ENCODE results near the gene CSNK2A3. TPM values are rescaled to one million over a fixed set of nuclear protein-coding genes. Genes with fewer than 3 reads are reported as not detected.

The CSNK2A3 gene
- total RNA-seq, 1 experiment from 2014 or later = 2.0 TPM

DNA sequence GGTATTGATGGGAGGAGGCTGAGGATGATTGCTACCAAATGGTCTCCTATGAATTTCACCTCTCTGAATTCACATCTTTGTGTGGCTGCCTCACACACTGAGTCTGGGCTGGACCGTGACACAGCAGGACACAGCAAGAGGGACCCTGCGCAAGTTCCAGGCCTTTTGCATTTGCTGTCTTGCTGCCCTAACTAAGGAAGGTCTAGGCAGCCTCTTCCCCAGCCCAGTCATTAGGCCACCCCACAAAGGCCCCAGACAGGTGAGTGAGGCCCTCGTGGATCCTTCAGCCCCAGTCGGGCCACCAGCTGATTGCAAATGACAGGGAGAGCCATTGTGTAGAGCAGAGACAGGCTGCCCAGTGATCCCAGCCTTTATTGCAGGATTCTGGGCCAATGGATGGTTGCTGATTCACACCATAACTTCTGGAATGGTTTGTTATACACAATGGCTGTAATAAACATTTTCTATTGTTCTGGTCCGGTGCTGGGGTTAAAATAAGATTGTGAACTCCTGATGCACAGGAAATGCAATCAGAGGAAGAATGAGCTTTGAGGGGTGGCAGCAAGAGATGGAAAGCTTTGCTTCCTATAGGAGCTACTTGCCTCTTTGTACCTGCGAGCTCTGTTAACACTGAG is 28.5 kb upstream of the CSNK2A3 start:
- no peak overlapping the region for H2AFZ ChIP-seq (ENCODE audit: low read depth, low read length, poor library complexity, severe bottlenecking)
- no peaks in the 10 kb centered on the region for H3K27me3 ChIP-seq (ENCODE audit: insufficient read depth, low read length)
- H3K4me1 ChIP-seq (ENCODE audit: control insufficient read depth in 1 of 2, insufficient read depth in 2 of 2, low read length in 2 of 2) = no peaks in the 10 kb centered on the region
- no peak overlapping the region for H3K4me2 ChIP-seq (ENCODE audit: low read length)
- H3K4me3 ChIP-seq (replicated peaks in 1 of 2; ENCODE audit: low read depth in 1 of 2, low read length in 2 of 2) = no peak overlapping the region
- no peak overlapping the region for H3K9ac ChIP-seq (ENCODE audit: low read length)
- RAD21 ChIA-PET (ENCODE audit: low non-redundant PET in 1 of 2, low total read pairs in 2 of 2, uncharacterized antibody in 2 of 2, unreplicated experiment in 2 of 2) = interaction anchor here in 1 of 2 experiments (0.7 kb wide), 1 partner anchor 239 kb away, joined by 3 read pairs; no protein-coding TSS in a partner anchor
- intact Hi-C loops (cut with micrococcal nuclease) = no loop called here
- POLR2A ChIA-PET = no interaction called here
- TF ChIP-seq POLR2A (IDR thresholded peaks at IDR 0.05; ENCODE audit: borderline replicate concordance, extremely low read depth, insufficient read depth, insufficient read length) (no peak), SP1 (IDR thresholded peaks at IDR 0.05; ENCODE audit: low read depth) (no peak), YY1 (IDR thresholded peaks at IDR 0.05; ENCODE audit: extremely low read depth, insufficient replicate concordance, low read depth, low read length) (no peak), CEBPB (IDR thresholded peaks at IDR 0.05; ENCODE audit: low read depth) (no peak), FOSL1 (IDR thresholded peaks at IDR 0.05; ENCODE audit: low read depth) (no peak), POLR2AphosphoS5 (IDR thresholded peaks at IDR 0.05; ENCODE audit: low read depth, low read length) (no peak), ZFX (IDR thresholded peaks at IDR 0.05) (no peak), CBX3 (IDR thresholded peaks at IDR 0.05; ENCODE audit: low read depth) (no peak), EZH2phosphoT487 (IDR thresholded peaks at IDR 0.05; ENCODE audit: borderline replicate concordance) (no peak), EZH2 (IDR thresholded peaks at IDR 0.05) (no peak), ELF1 (IDR thresholded peaks at IDR 0.05; ENCODE audit: borderline replicate concordance, low read depth) (no peak), JUND (IDR thresholded peaks at IDR 0.05) (no peak), TCF7L2 (IDR thresholded peaks at IDR 0.05; ENCODE audit: borderline replicate concordance, extremely low read depth, insufficient read depth, insufficient read length) (no peak), SRF (IDR thresholded peaks at IDR 0.05; ENCODE audit: low read depth) (no peak), ZNF274 (IDR thresholded peaks at IDR 0.05; ENCODE audit: low read depth, low read length) (no peak), RAD21 (IDR thresholded peaks at IDR 0.05; ENCODE audit: low read depth) (no peak)
- TF ChIP-seq, protein P1, sequence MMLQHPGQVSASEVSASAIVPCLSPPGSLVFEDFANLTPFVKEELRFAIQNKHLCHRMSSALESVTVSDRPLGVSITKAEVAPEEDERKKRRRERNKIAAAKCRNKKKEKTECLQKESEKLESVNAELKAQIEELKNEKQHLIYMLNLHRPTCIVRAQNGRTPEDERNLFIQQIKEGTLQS (IDR thresholded peaks at IDR 0.05) = no peak
- TF ChIP-seq, protein P2, sequence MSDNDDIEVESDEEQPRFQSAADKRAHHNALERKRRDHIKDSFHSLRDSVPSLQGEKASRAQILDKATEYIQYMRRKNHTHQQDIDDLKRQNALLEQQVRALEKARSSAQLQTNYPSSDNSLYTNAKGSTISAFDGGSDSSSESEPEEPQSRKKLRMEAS (IDR thresholded peaks at IDR 0.05) = no peak
- TF ChIP-seq, protein P3, sequence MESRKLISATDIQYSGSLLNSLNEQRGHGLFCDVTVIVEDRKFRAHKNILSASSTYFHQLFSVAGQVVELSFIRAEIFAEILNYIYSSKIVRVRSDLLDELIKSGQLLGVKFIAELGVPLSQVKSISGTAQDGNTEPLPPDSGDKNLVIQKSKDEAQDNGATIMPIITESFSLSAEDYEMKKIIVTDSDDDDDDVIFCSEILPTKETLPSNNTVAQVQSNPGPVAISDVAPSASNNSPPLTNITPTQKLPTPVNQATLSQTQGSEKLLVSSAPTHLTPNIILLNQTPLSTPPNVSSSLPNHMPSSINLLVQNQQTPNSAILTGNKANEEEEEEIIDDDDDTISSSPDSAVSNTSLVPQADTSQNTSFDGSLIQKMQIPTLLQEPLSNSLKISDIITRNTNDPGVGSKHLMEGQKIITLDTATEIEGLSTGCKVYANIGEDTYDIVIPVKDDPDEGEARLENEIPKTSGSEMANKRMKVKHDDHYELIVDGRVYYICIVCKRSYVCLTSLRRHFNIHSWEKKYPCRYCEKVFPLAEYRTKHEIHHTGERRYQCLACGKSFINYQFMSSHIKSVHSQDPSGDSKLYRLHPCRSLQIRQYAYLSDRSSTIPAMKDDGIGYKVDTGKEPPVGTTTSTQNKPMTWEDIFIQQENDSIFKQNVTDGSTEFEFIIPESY (IDR thresholded peaks at IDR 0.05; ENCODE audit: extremely low read depth, insufficient replicate concordance, low read length) = no peak
- TF ChIP-seq, protein P4, sequence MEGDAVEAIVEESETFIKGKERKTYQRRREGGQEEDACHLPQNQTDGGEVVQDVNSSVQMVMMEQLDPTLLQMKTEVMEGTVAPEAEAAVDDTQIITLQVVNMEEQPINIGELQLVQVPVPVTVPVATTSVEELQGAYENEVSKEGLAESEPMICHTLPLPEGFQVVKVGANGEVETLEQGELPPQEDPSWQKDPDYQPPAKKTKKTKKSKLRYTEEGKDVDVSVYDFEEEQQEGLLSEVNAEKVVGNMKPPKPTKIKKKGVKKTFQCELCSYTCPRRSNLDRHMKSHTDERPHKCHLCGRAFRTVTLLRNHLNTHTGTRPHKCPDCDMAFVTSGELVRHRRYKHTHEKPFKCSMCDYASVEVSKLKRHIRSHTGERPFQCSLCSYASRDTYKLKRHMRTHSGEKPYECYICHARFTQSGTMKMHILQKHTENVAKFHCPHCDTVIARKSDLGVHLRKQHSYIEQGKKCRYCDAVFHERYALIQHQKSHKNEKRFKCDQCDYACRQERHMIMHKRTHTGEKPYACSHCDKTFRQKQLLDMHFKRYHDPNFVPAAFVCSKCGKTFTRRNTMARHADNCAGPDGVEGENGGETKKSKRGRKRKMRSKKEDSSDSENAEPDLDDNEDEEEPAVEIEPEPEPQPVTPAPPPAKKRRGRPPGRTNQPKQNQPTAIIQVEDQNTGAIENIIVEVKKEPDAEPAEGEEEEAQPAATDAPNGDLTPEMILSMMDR (IDR thresholded peaks at IDR 0.05 in 2 of 3, conservative IDR thresholded peaks at IDR 0.05 in 1 of 3; ENCODE audit: borderline replicate concordance in 1 of 3, insufficient read depth in 1 of 3, low read depth in 2 of 3, low read length in 2 of 3) = no peak
- H4K20me1 ChIP-seq (ENCODE audit: insufficient read depth) = no peaks in the 10 kb centered on the region
- H3K9me2 ChIP-seq (ENCODE audit: insufficient read depth) = no peaks in the 10 kb centered on the region
- no peaks in the 10 kb centered on the region for H3K79me2 ChIP-seq (ENCODE audit: insufficient read depth, low read length)
- DNase-seq (ENCODE audit: low read depth, low spot score) (no peak), ATAC-seq (no peak)
- CTCF ChIA-PET = no interaction called here
- H3K9me3 ChIP-seq (ENCODE audit: control insufficient read depth in 1 of 2, insufficient read depth in 1 of 2, low read depth in 1 of 2, low read length in 2 of 2) = no peaks in the 10 kb centered on the region
- H3K27ac ChIP-seq (ENCODE audit: low read depth, low read length) = no peak overlapping the region
- H3K36me3 ChIP-seq (ENCODE audit: control insufficient read depth in 1 of 2, insufficient read depth in 2 of 2, low read length in 2 of 2) = no peaks in the 10 kb centered on the region
- BruUV-seq (replicated peaks) = no TSS peak
